ENCODE measurements around the gene GPS1.

DNA sequence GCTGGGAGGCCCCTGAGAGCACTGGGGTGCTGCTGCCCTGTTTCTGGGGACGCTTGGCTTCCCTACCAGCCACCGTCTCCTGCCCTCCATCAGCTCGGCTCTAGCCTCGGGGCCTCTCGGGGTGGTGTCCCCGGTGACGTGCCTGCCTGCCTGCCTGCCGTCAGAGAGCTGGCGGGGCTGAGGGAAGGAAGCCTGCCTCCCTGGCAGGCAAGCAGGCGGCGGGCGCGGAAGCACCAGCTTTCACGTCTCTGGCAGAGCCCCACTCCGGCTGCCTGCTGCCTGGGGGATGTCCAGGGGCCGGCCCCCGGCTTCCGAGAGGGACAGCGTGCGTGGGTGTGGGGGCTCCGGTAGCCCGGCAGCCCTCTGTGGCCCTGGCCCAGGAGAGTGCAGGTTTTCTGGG lies 38.4 kb upstream of the GPS1 start:
- TF ChIP-seq, protein P1, sequence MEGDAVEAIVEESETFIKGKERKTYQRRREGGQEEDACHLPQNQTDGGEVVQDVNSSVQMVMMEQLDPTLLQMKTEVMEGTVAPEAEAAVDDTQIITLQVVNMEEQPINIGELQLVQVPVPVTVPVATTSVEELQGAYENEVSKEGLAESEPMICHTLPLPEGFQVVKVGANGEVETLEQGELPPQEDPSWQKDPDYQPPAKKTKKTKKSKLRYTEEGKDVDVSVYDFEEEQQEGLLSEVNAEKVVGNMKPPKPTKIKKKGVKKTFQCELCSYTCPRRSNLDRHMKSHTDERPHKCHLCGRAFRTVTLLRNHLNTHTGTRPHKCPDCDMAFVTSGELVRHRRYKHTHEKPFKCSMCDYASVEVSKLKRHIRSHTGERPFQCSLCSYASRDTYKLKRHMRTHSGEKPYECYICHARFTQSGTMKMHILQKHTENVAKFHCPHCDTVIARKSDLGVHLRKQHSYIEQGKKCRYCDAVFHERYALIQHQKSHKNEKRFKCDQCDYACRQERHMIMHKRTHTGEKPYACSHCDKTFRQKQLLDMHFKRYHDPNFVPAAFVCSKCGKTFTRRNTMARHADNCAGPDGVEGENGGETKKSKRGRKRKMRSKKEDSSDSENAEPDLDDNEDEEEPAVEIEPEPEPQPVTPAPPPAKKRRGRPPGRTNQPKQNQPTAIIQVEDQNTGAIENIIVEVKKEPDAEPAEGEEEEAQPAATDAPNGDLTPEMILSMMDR (IDR thresholded peaks at IDR 0.05; ENCODE audit: poor library complexity): no peak
- TF ChIP-seq EZH2 (IDR thresholded peaks at IDR 0.05; ENCODE audit: borderline replicate concordance): no peak
- TF ChIP-seq EZH2phosphoT487 (IDR thresholded peaks at IDR 0.05; ENCODE audit: low read depth, severe bottlenecking, unreplicated experiment): no peak
